ENCODE measurements around the gene MEX3C. TPM values are rescaled to one million over a fixed set of nuclear protein-coding genes. Genes with fewer than 3 reads are reported as not detected.

MEX3C gene
- total and polyA plus RNA-seq, 2 donors from 2014 or later, result 9.5 to 36.6 TPM

DNA sequence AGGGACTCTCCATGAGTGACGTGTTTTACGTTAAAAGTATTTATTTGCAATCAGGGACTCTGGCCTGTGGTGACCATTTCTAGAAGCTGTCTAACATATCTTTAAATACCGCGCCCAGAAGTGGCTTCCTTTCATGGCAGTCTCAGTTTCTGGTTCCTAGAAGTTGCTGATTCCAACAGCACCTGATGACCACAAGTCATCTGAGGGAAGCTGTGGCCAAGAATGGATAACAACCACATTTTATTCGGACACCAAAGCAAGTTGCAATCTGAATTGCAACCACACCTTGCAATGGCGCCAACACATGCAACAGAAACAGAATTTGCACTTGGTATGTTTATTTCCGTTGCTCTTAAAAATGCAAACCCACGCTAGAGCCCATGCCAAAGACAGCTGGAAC, 33.1 kb downstream of the MEX3C start:
- H3K27me3 ChIP-seq (ENCODE audit: control insufficient read depth, insufficient read depth, low read length), result no peaks in the 10 kb centered on the region
- TF ChIP-seq, protein P1, sequence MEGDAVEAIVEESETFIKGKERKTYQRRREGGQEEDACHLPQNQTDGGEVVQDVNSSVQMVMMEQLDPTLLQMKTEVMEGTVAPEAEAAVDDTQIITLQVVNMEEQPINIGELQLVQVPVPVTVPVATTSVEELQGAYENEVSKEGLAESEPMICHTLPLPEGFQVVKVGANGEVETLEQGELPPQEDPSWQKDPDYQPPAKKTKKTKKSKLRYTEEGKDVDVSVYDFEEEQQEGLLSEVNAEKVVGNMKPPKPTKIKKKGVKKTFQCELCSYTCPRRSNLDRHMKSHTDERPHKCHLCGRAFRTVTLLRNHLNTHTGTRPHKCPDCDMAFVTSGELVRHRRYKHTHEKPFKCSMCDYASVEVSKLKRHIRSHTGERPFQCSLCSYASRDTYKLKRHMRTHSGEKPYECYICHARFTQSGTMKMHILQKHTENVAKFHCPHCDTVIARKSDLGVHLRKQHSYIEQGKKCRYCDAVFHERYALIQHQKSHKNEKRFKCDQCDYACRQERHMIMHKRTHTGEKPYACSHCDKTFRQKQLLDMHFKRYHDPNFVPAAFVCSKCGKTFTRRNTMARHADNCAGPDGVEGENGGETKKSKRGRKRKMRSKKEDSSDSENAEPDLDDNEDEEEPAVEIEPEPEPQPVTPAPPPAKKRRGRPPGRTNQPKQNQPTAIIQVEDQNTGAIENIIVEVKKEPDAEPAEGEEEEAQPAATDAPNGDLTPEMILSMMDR (IDR thresholded peaks at IDR 0.05; ENCODE audit: borderline replicate concordance, extremely low read depth, insufficient read depth), result no peak
- intact Hi-C loops (cut with DNase I), result no loop called here
- H3K9ac ChIP-seq (ENCODE audit: low read length in 3 of 3), result no peak overlapping the region
- DNase-seq (no peak), FAIRE-seq (no peak)
- H3K4me3 ChIP-seq (ENCODE audit: low read length in 3 of 3), result no peak overlapping the region
- no peaks in the 10 kb centered on the region for H3K36me3 ChIP-seq (ENCODE audit: control insufficient read depth in 2 of 3, insufficient read depth in 3 of 3, low read length in 3 of 3)
- H3K9me3 ChIP-seq (ENCODE audit: control insufficient read depth in 2 of 3, insufficient read depth in 1 of 3, low read length in 3 of 3), result no peaks in the 10 kb centered on the region
- H3K4me1 ChIP-seq (ENCODE audit: control insufficient read depth in 2 of 3, insufficient read depth in 2 of 3, low read depth in 1 of 3, low read length in 3 of 3), result no peaks in the 10 kb centered on the region
- no peak overlapping the region for H3K27ac ChIP-seq (ENCODE audit: low read depth in 2 of 2, low read length in 2 of 2)

DNA sequence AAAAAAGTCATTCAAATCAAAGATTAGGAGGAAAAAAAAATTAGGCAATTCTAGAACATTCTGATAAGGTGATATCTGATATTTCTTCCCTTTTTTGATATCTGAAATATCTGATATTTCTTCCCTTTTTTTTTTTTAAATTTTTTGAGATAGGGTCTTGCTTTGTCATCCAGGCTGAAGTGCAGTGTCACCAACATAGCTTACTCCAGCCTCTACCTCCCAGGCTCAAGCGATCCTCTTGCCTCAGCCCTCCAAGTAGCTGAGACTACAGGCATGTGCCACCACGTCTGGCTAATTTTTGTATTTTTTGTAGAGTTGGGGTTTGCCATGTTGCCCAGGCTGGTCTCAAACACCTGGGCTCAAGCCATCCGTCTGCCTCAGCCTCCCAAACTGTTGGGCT, 33.9 kb downstream of the MEX3C start:
- DNase-seq, result no peak
- Histone ChIP-seq H3K27ac (ENCODE audit: low read depth in 2 of 2, low read length in 2 of 2) (no peak overlapping the region), H3K4me1 (ENCODE audit: control insufficient read depth in 2 of 3, insufficient read depth in 2 of 3, low read depth in 1 of 3, low read length in 3 of 3) (no peaks in the 10 kb centered on the region), H3K36me3 (ENCODE audit: control insufficient read depth in 2 of 3, insufficient read depth in 3 of 3, low read length in 3 of 3) (no peaks in the 10 kb centered on the region), H3K4me3 (ENCODE audit: low read length in 3 of 3) (no peak overlapping the region), H3K27me3 (ENCODE audit: control insufficient read depth, insufficient read depth, low read length) (no peaks in the 10 kb centered on the region), H3K9ac (ENCODE audit: low read length in 3 of 3) (no peak overlapping the region), H3K9me3 (ENCODE audit: control insufficient read depth in 2 of 3, insufficient read depth in 1 of 3, low read length in 3 of 3) (no peaks in the 10 kb centered on the region)
- intact Hi-C loops (cut with DNase I), result no loop called here
- FAIRE-seq, result no peak
- TF ChIP-seq, protein P1 (IDR thresholded peaks at IDR 0.05; ENCODE audit: borderline replicate concordance, extremely low read depth, insufficient read depth), result no peak

DNA sequence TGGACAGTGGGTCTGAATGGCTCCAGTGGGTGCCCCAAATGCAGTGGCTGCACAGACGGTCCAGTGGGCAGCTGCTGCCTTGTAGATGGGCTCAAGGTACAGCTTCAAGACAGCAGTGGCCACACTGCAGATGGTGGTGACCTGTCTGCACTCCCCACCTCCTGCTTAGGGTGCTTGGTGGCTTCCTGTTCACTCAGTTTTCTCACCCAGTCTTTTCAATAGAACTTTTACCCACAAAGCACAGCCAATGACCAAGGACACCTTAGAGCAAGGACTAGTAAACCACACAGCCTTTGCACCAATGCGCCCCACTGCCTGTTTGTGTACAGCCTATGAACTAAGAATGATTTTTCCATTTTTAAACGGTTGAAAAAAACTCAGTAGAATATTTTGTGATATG, 34.9 kb downstream of the MEX3C start:
- no peak overlapping the region for H3K27ac ChIP-seq (ENCODE audit: low read depth in 2 of 2, low read length in 2 of 2)
- TF ChIP-seq, protein P1 (IDR thresholded peaks at IDR 0.05; ENCODE audit: borderline replicate concordance, extremely low read depth, insufficient read depth), result no peak
- H3K9me3 ChIP-seq (ENCODE audit: control insufficient read depth in 2 of 3, insufficient read depth in 1 of 3, low read length in 3 of 3), result no peaks in the 10 kb centered on the region
- no peaks in the 10 kb centered on the region for H3K27me3 ChIP-seq (ENCODE audit: control insufficient read depth, insufficient read depth, low read length)
- H3K4me3 ChIP-seq (ENCODE audit: low read length in 3 of 3), result no peak overlapping the region
- intact Hi-C loops (cut with DNase I), result no loop called here
- H3K4me1 ChIP-seq (ENCODE audit: control insufficient read depth in 2 of 3, insufficient read depth in 2 of 3, low read depth in 1 of 3, low read length in 3 of 3), result no peaks in the 10 kb centered on the region
- no peak for DNase-seq
- H3K36me3 ChIP-seq (ENCODE audit: control insufficient read depth in 2 of 3, insufficient read depth in 3 of 3, low read length in 3 of 3), result no peaks in the 10 kb centered on the region
- no peak for FAIRE-seq
- H3K9ac ChIP-seq (ENCODE audit: low read length in 3 of 3), result no peak overlapping the region

DNA sequence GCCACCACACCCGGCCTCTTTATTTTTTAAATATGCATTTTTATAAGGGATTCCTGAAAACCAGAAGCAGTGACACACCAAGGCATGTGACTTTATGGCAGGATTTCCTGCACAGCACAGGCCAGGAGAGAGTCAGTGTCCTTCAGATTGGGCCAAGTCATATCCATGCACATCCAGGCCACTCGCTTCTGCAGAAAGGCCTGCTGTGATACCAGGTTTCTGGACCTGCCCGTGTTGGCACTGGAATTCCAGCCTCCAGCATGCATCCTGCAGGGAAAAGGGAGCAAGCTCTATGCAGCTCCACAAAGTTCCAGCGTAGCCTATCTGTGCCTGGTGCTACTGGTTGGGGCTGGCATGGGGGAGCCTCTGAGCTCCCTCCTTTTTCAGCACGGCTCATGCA, 36.8 kb downstream of the MEX3C start:
- Histone ChIP-seq H3K27me3 (ENCODE audit: control insufficient read depth, insufficient read depth, low read length) (no peaks in the 10 kb centered on the region), H3K27ac (ENCODE audit: low read depth in 2 of 2, low read length in 2 of 2) (no peak overlapping the region), H3K9me3 (ENCODE audit: control insufficient read depth in 2 of 3, insufficient read depth in 1 of 3, low read length in 3 of 3) (no peaks in the 10 kb centered on the region), H3K9ac (ENCODE audit: low read length in 3 of 3) (no peak overlapping the region), H3K4me1 (ENCODE audit: control insufficient read depth in 2 of 3, insufficient read depth in 2 of 3, low read depth in 1 of 3, low read length in 3 of 3) (no peaks in the 10 kb centered on the region), H3K36me3 (ENCODE audit: control insufficient read depth in 2 of 3, insufficient read depth in 3 of 3, low read length in 3 of 3) (no peaks in the 10 kb centered on the region), H3K4me3 (ENCODE audit: low read length in 3 of 3) (no peak overlapping the region)
- DNase-seq (no peak), FAIRE-seq (no peak)
- intact Hi-C loops (cut with DNase I), result no loop called here
- TF ChIP-seq, protein P1 (IDR thresholded peaks at IDR 0.05; ENCODE audit: borderline replicate concordance, extremely low read depth, insufficient read depth), result no peak
